GM21447 (cell line): ENCODE data around the gene NPEPL1.

Experiments
- ATAC-seq: cut with Tn5 transposase; IDR thresholded peaks from one replicate; pipeline ENCODE4 v1.9.1; 2021; ENCODE audit not compliant: unreplicated experiment

NPEPL1 gene

GRCh38 chr20:58700121-58700821 lies 7.7 kb downstream of the NPEPL1 start:
- no peak for ATAC-seq

DNA sequence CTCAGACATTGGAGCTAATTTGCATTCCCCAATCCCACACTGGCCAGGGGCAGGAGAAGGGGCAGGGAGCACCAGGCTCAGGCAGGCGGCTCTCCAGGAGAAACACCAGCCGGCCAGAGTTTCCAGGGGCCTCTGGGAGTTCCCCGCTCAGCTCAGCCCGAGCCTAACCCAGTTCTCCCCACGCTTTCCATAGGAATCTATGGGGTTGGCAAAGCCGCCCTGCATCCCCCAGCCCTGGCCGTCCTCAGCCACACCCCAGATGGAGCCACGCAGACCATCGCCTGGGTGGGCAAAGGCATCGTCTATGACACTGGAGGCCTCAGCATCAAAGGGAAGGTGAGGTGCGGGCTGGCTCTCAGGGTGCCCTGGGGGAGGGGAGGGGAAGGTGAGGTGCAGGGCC lies 8.2 kb downstream of the NPEPL1 start:
- no peak for ATAC-seq

GRCh38 chr20:58701431-58702160 lies 9.0 kb downstream of the NPEPL1 start:
- no peak for ATAC-seq

- ATAC-seq: no peak
These were observed 9.5 kb downstream of the NPEPL1 start for GRCh38 chr20:58702161-58702510.

DNA sequence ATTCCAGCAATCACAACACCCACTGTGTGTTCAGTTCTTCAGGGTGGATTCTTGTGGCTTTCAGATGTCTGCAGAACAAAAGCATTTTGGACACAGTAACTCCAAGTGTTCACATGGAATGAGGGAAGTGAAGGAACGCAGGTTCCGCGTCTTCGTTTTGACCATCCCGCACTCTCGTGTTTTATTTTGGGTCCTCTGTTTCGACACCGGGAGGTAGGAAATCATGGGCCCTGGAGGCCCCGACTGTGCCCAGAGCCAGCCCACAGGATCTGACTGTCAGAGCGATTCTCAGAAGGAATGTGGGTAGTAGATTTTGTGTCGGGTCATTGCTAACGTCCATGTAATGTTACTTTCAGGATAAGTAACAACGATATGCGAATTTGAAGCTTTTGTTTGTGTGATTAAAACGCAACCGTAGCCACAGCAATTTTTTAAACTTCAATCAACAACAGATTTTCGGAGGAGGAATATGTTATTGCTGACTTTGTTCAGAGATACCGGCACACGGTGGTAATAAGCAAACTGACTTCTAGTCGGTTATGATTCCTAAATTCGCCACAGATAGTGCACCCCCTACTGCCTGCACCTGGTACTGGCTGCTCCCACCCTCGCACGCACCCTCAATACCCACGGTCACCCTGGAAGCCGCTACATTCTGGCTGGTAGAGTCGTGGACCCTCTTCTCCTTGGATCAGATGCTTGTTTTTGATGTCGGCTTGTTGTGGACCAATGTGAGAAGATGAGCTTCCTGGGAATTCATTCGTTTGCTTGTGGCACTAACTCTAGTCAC lies 10.5 kb downstream of the NPEPL1 start:
- no peak for ATAC-seq

GRCh38 chr20:58703765-58704371 lies 11.3 kb downstream of the NPEPL1 start:
- no peak for ATAC-seq

GRCh38 chr20:58705208-58705926 lies 12.8 kb downstream of the NPEPL1 start:
- no peak for ATAC-seq

GRCh38 chr20:58706150-58706892 lies 13.7 kb downstream of the NPEPL1 start:
- no peak for ATAC-seq

DNA sequence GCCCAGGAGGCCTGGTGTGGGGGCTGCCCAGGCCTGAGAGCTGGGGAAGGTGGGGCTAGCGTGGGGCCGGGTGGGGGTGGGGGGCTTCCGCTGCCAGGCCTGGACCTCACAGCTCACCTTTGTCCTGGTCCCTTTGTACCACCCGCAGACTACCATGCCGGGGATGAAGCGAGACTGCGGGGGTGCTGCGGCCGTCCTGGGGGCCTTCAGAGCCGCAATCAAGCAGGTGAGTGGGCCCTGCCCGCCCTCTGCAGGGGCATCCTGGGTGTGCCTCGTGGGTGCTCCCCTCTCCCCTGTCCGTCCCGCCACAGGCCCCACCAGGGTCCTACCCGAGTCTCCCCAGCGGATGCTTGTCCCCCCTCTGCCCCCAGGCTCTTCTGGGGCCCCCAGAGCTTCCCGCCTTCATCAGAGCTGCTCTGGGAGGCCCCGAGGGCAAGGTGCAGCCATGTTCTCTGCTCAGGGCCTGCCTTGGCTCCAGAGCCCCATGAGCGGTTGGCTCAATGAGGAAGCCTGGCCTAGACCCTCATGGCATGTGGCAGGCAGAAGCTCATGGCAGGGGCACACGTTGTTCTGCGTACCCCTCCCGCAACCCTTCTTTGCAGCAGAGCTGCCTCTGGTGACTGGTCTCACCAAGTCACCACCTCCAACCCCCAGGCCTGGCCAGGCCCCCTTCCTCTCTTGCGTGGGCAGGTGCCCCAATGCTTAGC lies 14.5 kb downstream of the NPEPL1 start:
- ATAC-seq: no peak

DNA sequence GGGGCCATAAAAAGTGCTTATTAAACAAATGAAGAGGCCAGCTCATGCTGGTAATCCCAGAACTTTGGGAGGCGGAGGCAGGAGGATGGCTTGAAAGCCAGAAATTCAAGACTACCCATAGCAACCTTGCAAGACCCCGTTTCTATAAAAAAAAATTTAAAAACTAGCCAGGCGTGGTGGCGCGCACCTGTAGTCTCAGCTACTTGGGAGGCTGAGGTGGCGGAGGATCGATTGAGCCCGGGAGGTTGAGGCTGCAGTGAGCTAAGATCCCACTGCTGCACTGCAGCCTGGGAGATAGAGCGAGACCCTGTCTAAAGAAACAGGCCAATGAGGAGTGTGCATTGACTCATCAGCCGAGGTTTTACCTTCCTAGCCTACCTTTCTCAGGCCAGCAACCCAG lies 15.2 kb downstream of the NPEPL1 start:
- no peak for ATAC-seq

DNA sequence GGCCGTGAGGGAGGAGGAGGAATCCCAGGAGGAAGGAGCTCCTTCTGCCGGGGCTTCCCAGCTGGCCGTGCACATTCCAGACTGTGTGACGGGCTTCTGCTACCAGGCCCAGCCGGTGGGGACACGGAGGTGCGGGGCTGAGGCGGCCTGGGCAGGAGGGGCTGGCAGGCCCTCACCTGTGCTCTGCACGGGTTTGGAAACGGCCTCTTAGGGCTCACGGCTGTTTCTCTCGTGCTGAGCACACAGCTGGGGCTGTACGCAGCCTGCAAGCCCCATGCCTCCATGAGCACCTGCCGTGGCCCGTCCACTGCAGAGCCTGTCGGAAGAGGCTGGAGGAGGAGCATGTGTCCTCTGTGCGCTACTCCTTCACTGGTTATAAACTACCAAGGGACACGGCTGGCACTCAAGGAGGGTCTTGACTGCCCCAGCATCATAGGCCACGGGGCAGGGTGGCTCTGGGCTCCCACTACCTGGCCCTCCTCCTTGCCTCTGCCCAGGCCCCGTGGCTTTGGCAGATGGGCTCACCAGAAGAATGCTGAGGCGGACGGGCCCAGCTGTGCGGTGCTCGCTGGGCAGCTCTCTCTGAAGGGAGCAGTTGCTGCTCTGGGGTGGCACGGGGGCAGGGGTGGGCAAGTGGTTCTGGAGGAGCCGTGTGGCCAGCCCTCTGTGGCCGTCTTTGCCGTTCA lies 15.8 kb downstream of the NPEPL1 start:
- no peak for ATAC-seq

- ATAC-seq: no peak
These were observed 16.6 kb downstream of the NPEPL1 start for GRCh38 chr20:58709013-58709702.

GRCh38 chr20:58709703-58710039 lies 17.1 kb downstream of the NPEPL1 start:
- ATAC-seq: no peak

DNA sequence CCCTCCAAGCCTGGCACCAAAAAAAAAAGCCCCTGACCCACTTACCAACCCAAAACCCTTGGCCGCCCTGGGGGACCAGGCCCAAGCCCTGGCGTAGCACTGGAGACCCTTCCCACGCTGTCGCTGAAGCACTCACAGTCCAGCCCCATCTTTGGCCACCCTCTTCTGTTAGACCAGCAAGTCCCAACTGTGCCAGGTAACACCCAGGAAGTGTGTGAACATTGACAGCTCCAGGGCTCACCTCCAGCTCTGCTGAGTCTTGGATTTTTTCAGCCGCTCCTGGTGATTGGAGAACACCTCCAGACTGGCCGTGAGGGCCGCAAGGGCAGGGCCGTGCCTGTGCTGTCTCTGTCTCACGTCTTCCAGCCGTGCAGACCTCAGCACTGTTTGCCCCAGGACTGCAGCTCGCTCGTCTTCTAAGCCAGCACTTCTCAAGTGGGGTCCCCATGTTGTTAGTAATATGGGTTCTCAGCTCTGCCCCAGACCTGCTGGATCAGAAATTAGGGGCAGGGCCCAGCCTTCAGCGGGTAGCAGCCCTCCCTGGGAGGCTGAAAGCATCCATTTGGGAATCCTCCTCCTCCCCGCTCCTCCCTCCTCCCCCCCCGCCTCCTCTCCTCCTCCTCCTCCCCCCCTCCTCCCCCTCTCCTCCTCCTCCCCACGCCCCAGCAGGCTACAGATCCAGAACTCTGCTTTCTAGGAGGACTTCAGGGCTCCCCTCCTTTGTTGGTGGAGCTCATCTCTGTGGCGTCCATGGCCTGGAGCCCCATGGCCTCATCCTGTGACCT lies 18.1 kb downstream of the NPEPL1 start:
- ATAC-seq: no peak

DNA sequence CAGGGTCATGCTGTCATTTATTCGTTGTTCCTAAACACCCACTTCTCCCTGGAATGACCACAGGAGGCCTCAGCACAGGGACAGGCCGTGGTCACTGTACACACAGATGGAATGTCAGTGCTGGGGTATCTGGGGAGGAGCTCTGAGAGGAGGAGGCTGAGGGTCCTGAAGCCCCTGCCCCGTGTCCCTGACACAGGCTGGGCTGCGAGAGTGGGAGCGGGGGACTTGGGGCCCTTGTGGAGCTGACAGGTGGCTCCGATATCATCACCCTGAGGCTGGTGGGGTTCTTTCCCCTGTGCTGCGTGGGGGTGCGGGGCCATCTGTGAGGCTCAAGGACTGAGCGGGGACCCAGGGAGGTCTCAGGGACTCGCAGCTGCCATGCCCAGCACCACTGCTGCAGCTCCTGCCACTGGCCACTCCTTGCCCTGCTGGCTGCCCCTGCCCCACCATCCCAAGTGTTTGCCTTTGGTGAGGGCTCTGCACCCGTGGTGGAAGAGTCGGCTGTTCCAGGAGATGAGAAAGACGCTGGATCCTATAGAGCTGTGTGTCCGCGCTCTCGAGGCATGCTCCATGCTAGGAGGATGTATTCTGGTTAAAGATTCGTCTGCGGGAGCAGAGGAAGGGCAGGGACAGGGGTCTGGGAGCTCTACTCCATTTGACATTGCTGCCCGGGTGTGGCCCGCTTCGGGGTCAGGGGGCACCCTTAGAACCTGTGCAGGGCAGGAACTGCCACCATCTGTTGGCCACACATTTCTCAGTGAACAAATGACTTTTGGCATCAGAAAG lies 18.9 kb downstream of the NPEPL1 start:
- ATAC-seq: no peak

- ATAC-seq: no peak
These were observed 19.7 kb downstream of the NPEPL1 start for GRCh38 chr20:58712151-58712791.
